Neural progenitor cell (in vitro differentiated cells): ENCODE measurements around the gene CD44. TPM values are rescaled to one million over a fixed set of nuclear protein-coding genes. Genes with fewer than 3 reads are reported as not detected.
"Not testable (repeated sequence)": the region's sequence is repeated elsewhere in the genome, so short reads cannot be mapped to it uniquely, and the experiment has no call there.

Experiments used
- DNase-seq: peaks from one replicate; pipeline ENCODE4 v3.0.0-alpha.2; 2016; ENCODE audit warnings: low spot score
- H2AFZ ChIP-seq: fragments of 200-600 bp; sonication (generic); replicated peaks from 2 replicates; pipeline ENCODE4 v1.6.1; 2016; ENCODE audit warnings: antibody characterized with exemption
- H3F3A ChIP-seq: fragments of 200-600 bp; sonication (generic); 2 replicates; pipeline ENCODE4 v1.6.1; 2016; ENCODE audit warnings: antibody characterized with exemption, low read depth
- H3K27ac ChIP-seq: fragments of 200-600 bp; sonication (generic); 2 replicates; pipeline ENCODE4 v1.5.1; 2016; ENCODE audit warnings: mild to moderate bottlenecking
- H3K27me3 ChIP-seq: fragments of 200-600 bp; sonication (generic); 2 replicates; pipeline ENCODE4 v1.6.1; 2016; ENCODE audit warnings: mild to moderate bottlenecking, moderate library complexity
- H3K36me3 ChIP-seq: fragments of 200-600 bp; sonication (generic); 2 replicates; pipeline ENCODE4 v1.5.1; 2016
- H3K4me1 ChIP-seq: fragments of 200-600 bp; sonication (generic); 2 replicates; pipeline ENCODE4 v1.6.1; 2016; ENCODE audit warnings: mixed run types
- H3K4me2 ChIP-seq: fragments of 200-600 bp; sonication (generic); 2 replicates; pipeline ENCODE4 v1.6.1; 2016
- H3K4me3 ChIP-seq: fragments of 200-600 bp; sonication (generic); 2 replicates; pipeline ENCODE4 v1.5.1; 2016
- H3K79me2 ChIP-seq: fragments of 200-600 bp; sonication (generic); 2 replicates; pipeline ENCODE4 v1.6.1; 2016; ENCODE audit warnings: low read depth
- H3K9ac ChIP-seq: fragments of 200-600 bp; sonication (generic); 2 replicates; pipeline ENCODE4 v1.6.1; 2016
- H3K9me3 ChIP-seq: fragments of 200-600 bp; sonication (generic); 2 replicates; pipeline ENCODE4 v1.5.1; 2016; ENCODE audit warnings: low read depth
- H4K20me1 ChIP-seq: fragments of 200-600 bp; sonication (generic); 2 replicates; pipeline ENCODE4 v1.6.1; 2016; ENCODE audit warnings: low read depth
- H3K27ac Mint-ChIP-seq: 3 replicates; pipeline ENCODE4 v1.8.0; 2021; ENCODE audit warnings: mixed read lengths
- H3K27me3 Mint-ChIP-seq: 2 replicates; pipeline ENCODE4 v1.8.0; 2022; ENCODE audit warnings: low read depth, mild to moderate bottlenecking, inconsistent platforms, moderate library complexity, mixed read lengths; ENCODE audit not compliant: insufficient read depth
- H3K36me3 Mint-ChIP-seq: 3 replicates; pipeline ENCODE4 v1.8.0; 2021; ENCODE audit warnings: mixed read lengths
- H3K4me1 Mint-ChIP-seq: 3 replicates; pipeline ENCODE4 v1.8.0; 2021; ENCODE audit warnings: mixed read lengths
- H3K4me3 Mint-ChIP-seq: 3 replicates; pipeline ENCODE4 v1.8.0; 2021; ENCODE audit warnings: mild to moderate bottlenecking, moderate library complexity, mixed read lengths
- H3K9me3 Mint-ChIP-seq: 3 replicates; pipeline ENCODE4 v1.8.0; 2020; ENCODE audit warnings: mixed read lengths
- CTCF ChIP-seq: fragments of 200-600 bp; sonication (generic); IDR thresholded peaks from 2 replicates; pipeline ENCODE4 v1.5.1; 2017; ENCODE audit warnings: antibody characterized with exemption, mild to moderate bottlenecking
- EZH2 ChIP-seq: fragments of 200-600 bp; sonication (generic); IDR thresholded peaks from 2 replicates; pipeline ENCODE4 v1.6.1; 2017; ENCODE audit warnings: antibody characterized with exemption, mild to moderate bottlenecking, moderate library complexity
- EZH2phosphoT487 ChIP-seq: fragments of 200-600 bp; sonication (generic); IDR thresholded peaks from 2 replicates; pipeline ENCODE4 v1.6.1; 2017; ENCODE audit warnings: antibody characterized with exemption
- total RNA-seq: library from RNA; depleted of rRNA; stranded (reverse); fragments of >200 nt; gene quantifications from 2 replicates; pipeline ENCODE4 v1.2.3, GENCODE V29; 2015; ENCODE audit warnings: low replicate concordance

CD44 gene
- 1.4 and 1.7 TPM in 2 replicates for total RNA-seq

- H3K9me3 Mint-ChIP-seq = no peaks in the 10 kb centered on the region
- no peaks in the 10 kb centered on the region for H3K9me3 ChIP-seq
- TF ChIP-seq EZH2phosphoT487 (peak; percentile 84), CTCF (no peak), EZH2 (peak; percentile 89)
- peak; percentile 59 for DNase-seq
- peak within 1 kb of the TSS; percentile 97 for H3K4me2 ChIP-seq
- H3K27me3 Mint-ChIP-seq = peaks cover 24% of the 10 kb centered on the region
- peak within 1 kb of the TSS; percentile 66 for H3K4me3 ChIP-seq
- H3K79me2 ChIP-seq = no peaks in the 10 kb centered on the region
- H3K36me3 Mint-ChIP-seq = no peaks in the 10 kb centered on the region
- peaks cover 4% of the 10 kb centered on the region for H3K4me1 Mint-ChIP-seq
- H3K27ac Mint-ChIP-seq = no peak within 1 kb of the TSS
- peaks cover 71% of the 10 kb centered on the region for H3K27me3 ChIP-seq
- no peaks in the 10 kb centered on the region for H3F3A ChIP-seq
- no peaks in the 10 kb centered on the region for H4K20me1 ChIP-seq
- peaks cover 5% of the 10 kb centered on the region for H3K4me1 ChIP-seq
- no peaks in the 10 kb centered on the region for H3K36me3 ChIP-seq
- no peak within 1 kb of the TSS for H3K9ac ChIP-seq
- H3K4me3 Mint-ChIP-seq = peak within 1 kb of the TSS; percentile 74
- peak within 1 kb of the TSS; percentile 94 for H2AFZ ChIP-seq
- H3K27ac ChIP-seq = no peak within 1 kb of the TSS
These were observed at the start of gene CD44 for GRCh38 chr11:35138943-35139721. Gene CD44 (plus strand): TSS chr11:35139171. CDS start chr11:35139304, 133 bp downstream.

- TF ChIP-seq EZH2 = no peak
- no peak for TF ChIP-seq CTCF
- no peak for TF ChIP-seq EZH2phosphoT487
These were observed 49.3 kb upstream of the CD44 start for GRCh38 chr11:35089666-35090065.

GRCh38 chr11:35090125-35090524 lies 48.8 kb upstream of the CD44 start:
- Histone ChIP-seq H3K79me2 (no peaks in the 10 kb centered on the region), H3K9ac (no peak overlapping the region), H3K4me2 (no peak overlapping the region), H3K27me3 (no peaks in the 10 kb centered on the region), H3K36me3 (no peaks in the 10 kb centered on the region), H3F3A (no peaks in the 10 kb centered on the region), H2AFZ (no peak overlapping the region), H3K4me1 (peaks cover 9% of the 10 kb centered on the region), H4K20me1 (no peaks in the 10 kb centered on the region), H3K9me3 (no peaks in the 10 kb centered on the region), H3K27ac (no peak overlapping the region), H3K4me3 (no peak overlapping the region)
- peaks cover 8% of the 10 kb centered on the region for H3K9me3 Mint-ChIP-seq
- H3K36me3 Mint-ChIP-seq = no peaks in the 10 kb centered on the region
- H3K4me1 Mint-ChIP-seq = peaks cover 2% of the 10 kb centered on the region
- H3K4me3 Mint-ChIP-seq = no peak overlapping the region
- H3K27ac Mint-ChIP-seq = no peak overlapping the region
- TF ChIP-seq CTCF (no peak), EZH2phosphoT487 (no peak), EZH2 (no peak)
- peaks cover 3% of the 10 kb centered on the region for H3K27me3 Mint-ChIP-seq
- DNase-seq = no peak

More at GRCh38 chr11:35089666-35090065, 49.3 kb upstream of the CD44 start:
- Histone ChIP-seq H3K4me1 (peaks cover 9% of the 10 kb centered on the region), H3K27ac (no peak overlapping the region), H4K20me1 (no peaks in the 10 kb centered on the region), H3K4me2 (no peak overlapping the region), H3K4me3 (no peak overlapping the region), H3K9me3 (no peaks in the 10 kb centered on the region), H3K27me3 (no peaks in the 10 kb centered on the region), H3F3A (no peaks in the 10 kb centered on the region), H3K9ac (no peak overlapping the region), H3K36me3 (no peaks in the 10 kb centered on the region), H3K79me2 (no peaks in the 10 kb centered on the region), H2AFZ (no peak overlapping the region)
- H3K9me3 Mint-ChIP-seq = peaks cover 6% of the 10 kb centered on the region
- no peaks in the 10 kb centered on the region for H3K36me3 Mint-ChIP-seq
- H3K4me1 Mint-ChIP-seq = peaks cover 2% of the 10 kb centered on the region
- no peak for DNase-seq
- H3K4me3 Mint-ChIP-seq = no peak overlapping the region
- no peak overlapping the region for H3K27ac Mint-ChIP-seq
- H3K27me3 Mint-ChIP-seq = peaks cover 2% of the 10 kb centered on the region

- H3K9me3 Mint-ChIP-seq, H3K27me3 ChIP-seq, H3K4me2 ChIP-seq, H4K20me1 ChIP-seq, H3K9me3 ChIP-seq, H3K4me3 ChIP-seq, H3K4me1 ChIP-seq, H3K9ac ChIP-seq, H3K27ac Mint-ChIP-seq, H3K36me3 Mint-ChIP-seq, H3K27ac ChIP-seq, H3K27me3 Mint-ChIP-seq, H3F3A ChIP-seq, H3K4me1 Mint-ChIP-seq, H3K79me2 ChIP-seq, H2AFZ ChIP-seq, H3K36me3 ChIP-seq, H3K4me3 Mint-ChIP-seq: not testable (repeated sequence)
- peak; percentile 67 for DNase-seq
These were observed 48.0 kb upstream of the CD44 start for GRCh38 chr11:35090991-35091390.
